GM12875 (cell line): ENCODE results near the gene OXCT1.

Source experiments
- H3K4me3 ChIP-seq: one replicate; pipeline ENCODE4 v1.5.1; 2011; ENCODE audit warnings: low read depth, low read length, control low read depth
- TF ChIP-seq, protein P1 (sequence below): IDR thresholded peaks from 2 replicates; pipeline ENCODE4 v1.5.1; 2011; ENCODE audit warnings: low read depth, mild to moderate bottlenecking, control low read depth, inconsistent platforms, low read length, moderate library complexity, borderline replicate concordance; ENCODE audit not compliant: insufficient read depth

OXCT1 gene

GRCh38 chr5:41764650-41765049, 105.6 kb downstream of the OXCT1 start:
- TF ChIP-seq, protein P1, sequence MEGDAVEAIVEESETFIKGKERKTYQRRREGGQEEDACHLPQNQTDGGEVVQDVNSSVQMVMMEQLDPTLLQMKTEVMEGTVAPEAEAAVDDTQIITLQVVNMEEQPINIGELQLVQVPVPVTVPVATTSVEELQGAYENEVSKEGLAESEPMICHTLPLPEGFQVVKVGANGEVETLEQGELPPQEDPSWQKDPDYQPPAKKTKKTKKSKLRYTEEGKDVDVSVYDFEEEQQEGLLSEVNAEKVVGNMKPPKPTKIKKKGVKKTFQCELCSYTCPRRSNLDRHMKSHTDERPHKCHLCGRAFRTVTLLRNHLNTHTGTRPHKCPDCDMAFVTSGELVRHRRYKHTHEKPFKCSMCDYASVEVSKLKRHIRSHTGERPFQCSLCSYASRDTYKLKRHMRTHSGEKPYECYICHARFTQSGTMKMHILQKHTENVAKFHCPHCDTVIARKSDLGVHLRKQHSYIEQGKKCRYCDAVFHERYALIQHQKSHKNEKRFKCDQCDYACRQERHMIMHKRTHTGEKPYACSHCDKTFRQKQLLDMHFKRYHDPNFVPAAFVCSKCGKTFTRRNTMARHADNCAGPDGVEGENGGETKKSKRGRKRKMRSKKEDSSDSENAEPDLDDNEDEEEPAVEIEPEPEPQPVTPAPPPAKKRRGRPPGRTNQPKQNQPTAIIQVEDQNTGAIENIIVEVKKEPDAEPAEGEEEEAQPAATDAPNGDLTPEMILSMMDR, result no peak
- H3K4me3 ChIP-seq, result no peak overlapping the region

DNA sequence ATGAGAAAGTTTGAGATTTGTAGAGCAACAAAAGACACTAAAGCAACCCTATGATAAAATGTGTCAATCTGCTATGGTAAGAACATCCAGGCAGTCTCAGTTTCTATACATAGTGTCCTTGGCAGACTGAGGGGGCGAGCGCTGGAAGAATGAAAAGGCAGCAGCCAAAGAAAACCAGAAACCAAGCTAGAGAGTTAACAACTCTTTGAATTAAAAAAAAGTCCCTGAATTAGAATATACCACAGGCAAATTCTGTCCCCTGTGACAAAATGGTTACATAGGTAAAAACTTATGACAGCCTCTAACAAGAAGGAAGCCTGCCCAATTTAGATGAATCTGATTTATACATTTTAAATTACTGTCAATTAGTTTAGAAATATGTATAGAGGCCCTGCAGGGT, 106.7 kb downstream of the OXCT1 start:
- TF ChIP-seq, protein P1, result no peak
- H3K4me3 ChIP-seq, result no peak overlapping the region

- no peak overlapping the region for H3K4me3 ChIP-seq
- TF ChIP-seq, protein P1, result no peak
These were observed 107.1 kb downstream of the OXCT1 start for GRCh38 chr5:41763081-41763480.

DNA sequence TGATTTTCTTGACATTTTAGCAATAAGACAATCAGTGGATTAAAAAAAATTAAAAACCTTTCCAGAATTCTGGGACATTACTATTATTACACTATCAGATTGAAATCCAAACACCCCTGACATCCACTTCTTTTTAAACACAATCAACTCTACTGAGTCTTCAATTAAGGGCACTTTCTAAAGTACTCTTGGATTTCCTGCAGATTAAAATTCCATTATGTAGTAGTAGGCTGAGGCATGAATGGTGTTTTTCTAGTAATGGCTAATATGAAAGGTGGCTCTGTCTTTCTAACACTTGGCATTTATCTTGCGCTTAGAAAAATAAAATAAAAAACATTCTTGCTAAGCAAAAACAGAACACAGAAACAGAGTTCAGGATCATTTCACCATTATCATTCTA, 107.8 kb downstream of the OXCT1 start:
- TF ChIP-seq, protein P1, result no peak
- no peak overlapping the region for H3K4me3 ChIP-seq

- TF ChIP-seq, protein P1, result no peak
- H3K4me3 ChIP-seq, result no peak overlapping the region
These were observed 108.6 kb downstream of the OXCT1 start for GRCh38 chr5:41761663-41762062.

- H3K4me3 ChIP-seq, result no peak overlapping the region
- TF ChIP-seq, protein P1, result no peak
These were observed 114.5 kb downstream of the OXCT1 start for GRCh38 chr5:41755705-41756104.

GRCh38 chr5:41754857-41755256, 115.4 kb downstream of the OXCT1 start:
- TF ChIP-seq, protein P1, result peak; percentile 5; the same call in 1 of the 2 replicates
- H3K4me3 ChIP-seq, result no peak overlapping the region
